Stimulated activated CD4-positive, alpha-beta T cell treated with anti-CD3 and anti-CD28 coated beads, Interleukin-15, amount 100 ng/mL, for 1 hour (primary cell): ENCODE data around the gene TUNAR.

ENCODE experiments used
- DNase-seq, 2 donors: peaks; one replicate each; pipeline ENCODE4 v3.0.0-alpha.2; 2020; ENCODE audit warnings: low read depth in 1 of 2, low spot score in 1 of 2

The TUNAR gene

GRCh38 chr14:95876761-95877538, at the start of gene TUNAR:
TSS of gene TUNAR (plus strand) at chr14:95876832.
- DNase-seq, result no peak

GRCh38 chr14:95828649-95829265, 47.9 kb upstream of the TUNAR start:
- DNase-seq, result no peak

- DNase-seq, result no peak
These were observed 47.3 kb upstream of the TUNAR start for GRCh38 chr14:95829321-95829720.

GRCh38 chr14:95830386-95830785, 46.2 kb upstream of the TUNAR start:
- no peak for DNase-seq

GRCh38 chr14:95831041-95831440, 45.6 kb upstream of the TUNAR start:
- DNase-seq, result no peak

- DNase-seq, result no peak
These were observed 45.2 kb upstream of the TUNAR start for GRCh38 chr14:95831468-95831867.

GRCh38 chr14:95832012-95832411, 44.6 kb upstream of the TUNAR start:
- no peak for DNase-seq

GRCh38 chr14:95833429-95833828, 43.2 kb upstream of the TUNAR start:
- DNase-seq, result no peak

GRCh38 chr14:95834496-95834895, 42.1 kb upstream of the TUNAR start:
- no peak for DNase-seq

GRCh38 chr14:95835121-95835730, 41.4 kb upstream of the TUNAR start:
- no peak for DNase-seq

GRCh38 chr14:95838862-95839261, 37.8 kb upstream of the TUNAR start:
- DNase-seq, result no peak

GRCh38 chr14:95840094-95840700, 36.4 kb upstream of the TUNAR start:
- no peak for DNase-seq

- DNase-seq, result no peak
These were observed 35.0 kb upstream of the TUNAR start for GRCh38 chr14:95841668-95842067.

- DNase-seq, result no peak
These were observed 26.9 kb upstream of the TUNAR start for GRCh38 chr14:95849761-95850160.

GRCh38 chr14:95850429-95850828, 26.2 kb upstream of the TUNAR start:
- DNase-seq, result no peak

GRCh38 chr14:95855606-95856005, 21.0 kb upstream of the TUNAR start:
- no peak for DNase-seq

GRCh38 chr14:95857275-95857674, 19.4 kb upstream of the TUNAR start:
- no peak for DNase-seq

- DNase-seq, result no peak
These were observed 17.7 kb upstream of the TUNAR start for GRCh38 chr14:95858893-95859292.

GRCh38 chr14:95862243-95862642, 14.4 kb upstream of the TUNAR start:
- no peak for DNase-seq

GRCh38 chr14:95863295-95863694, 13.3 kb upstream of the TUNAR start:
- DNase-seq, result no peak

- no peak for DNase-seq
These were observed 6.9 kb upstream of the TUNAR start for GRCh38 chr14:95869776-95870175.

GRCh38 chr14:95870772-95871171, 5.9 kb upstream of the TUNAR start:
- DNase-seq, result no peak
